ENCODE measurements around the gene ABCA7. TPM values are rescaled to one million over a fixed set of nuclear protein-coding genes. Genes with fewer than 3 reads are reported as not detected.

Gene ABCA7
- polyA plus RNA-seq, 1 donor from 2014 or later, result 51.8 TPM

DNA sequence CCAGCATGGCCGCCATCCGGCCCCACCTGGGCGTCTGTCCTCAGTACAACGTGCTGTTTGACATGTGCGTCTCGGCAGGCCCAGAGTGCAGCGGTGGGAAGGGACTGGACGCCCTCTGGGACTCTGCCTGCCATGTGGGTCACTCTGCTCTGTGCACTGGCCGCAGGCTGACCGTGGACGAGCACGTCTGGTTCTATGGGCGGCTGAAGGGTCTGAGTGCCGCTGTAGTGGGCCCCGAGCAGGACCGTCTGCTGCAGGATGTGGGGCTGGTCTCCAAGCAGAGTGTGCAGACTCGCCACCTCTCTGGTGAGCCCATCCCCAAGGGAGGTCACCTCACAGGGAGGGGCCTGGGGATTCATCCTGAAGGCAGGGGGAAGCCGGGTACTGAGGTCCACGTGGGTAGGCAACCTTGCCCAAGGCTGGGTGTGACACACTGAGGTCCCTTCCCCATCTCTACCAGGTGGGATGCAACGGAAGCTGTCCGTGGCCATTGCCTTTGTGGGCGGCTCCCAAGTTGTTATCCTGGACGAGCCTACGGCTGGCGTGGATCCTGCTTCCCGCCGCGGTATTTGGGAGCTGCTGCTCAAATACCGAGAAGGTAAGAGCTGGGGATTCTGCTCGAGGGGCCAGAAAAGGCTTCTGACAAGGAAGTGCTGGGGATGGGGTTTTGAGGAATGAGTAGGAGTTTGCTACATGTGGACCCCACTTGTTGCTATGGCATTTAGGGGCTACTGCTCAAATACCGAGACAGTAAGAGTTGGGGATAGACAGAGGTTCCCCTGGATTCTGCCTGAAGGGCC, 11.3 kb downstream of the ABCA7 start:
- Histone ChIP-seq H3K27me3 (ENCODE audit: insufficient read depth, low read depth, low read length) (no peaks in the 10 kb centered on the region), H2AFZ (ENCODE audit: low read depth, low read length) (no peak overlapping the region), H3K9me2 (ENCODE audit: insufficient read depth, low read length) (no peaks in the 10 kb centered on the region), H3K9ac (ENCODE audit: low read length) (no peak overlapping the region), H3K4me2 (ENCODE audit: low read length) (no peak overlapping the region), H3K4me3 (ENCODE audit: low read length) (no peak overlapping the region), H3K27ac (ENCODE audit: low read length) (no peak overlapping the region), H3F3A (ENCODE audit: insufficient read depth, low read length, poor library complexity, severe bottlenecking) (no peaks in the 10 kb centered on the region), H3K79me2 (replicated peaks; ENCODE audit: insufficient read depth, low read length) (no peaks in the 10 kb centered on the region), H4K20me1 (ENCODE audit: insufficient read depth) (no peaks in the 10 kb centered on the region), H3K36me3 (ENCODE audit: insufficient read depth, low read length) (peaks cover 9% of the 10 kb centered on the region), H3K9me3 (ENCODE audit: low read length) (peaks cover 6% of the 10 kb centered on the region)
- TF ChIP-seq EP300 (conservative IDR thresholded peaks at IDR 0.05; ENCODE audit: poor library complexity, severe bottlenecking) (no peak), EZH2 (IDR thresholded peaks at IDR 0.05; ENCODE audit: borderline replicate concordance, insufficient read depth, low read length, poor library complexity, severe bottlenecking) (no peak), CTCF (IDR thresholded peaks at IDR 0.05; ENCODE audit: poor library complexity, severe bottlenecking) (no peak), SMC3 (conservative IDR thresholded peaks at IDR 0.05; ENCODE audit: poor library complexity) (no peak), TAF1 (IDR thresholded peaks at IDR 0.05; ENCODE audit: low read depth) (no peak), MXI1 (conservative IDR thresholded peaks at IDR 0.05; ENCODE audit: poor library complexity, severe bottlenecking) (no peak), POLR2AphosphoS5 (IDR thresholded peaks at IDR 0.05) (no peak), RAD21 (conservative IDR thresholded peaks at IDR 0.05) (no peak)
- TF ChIP-seq, protein P1, sequence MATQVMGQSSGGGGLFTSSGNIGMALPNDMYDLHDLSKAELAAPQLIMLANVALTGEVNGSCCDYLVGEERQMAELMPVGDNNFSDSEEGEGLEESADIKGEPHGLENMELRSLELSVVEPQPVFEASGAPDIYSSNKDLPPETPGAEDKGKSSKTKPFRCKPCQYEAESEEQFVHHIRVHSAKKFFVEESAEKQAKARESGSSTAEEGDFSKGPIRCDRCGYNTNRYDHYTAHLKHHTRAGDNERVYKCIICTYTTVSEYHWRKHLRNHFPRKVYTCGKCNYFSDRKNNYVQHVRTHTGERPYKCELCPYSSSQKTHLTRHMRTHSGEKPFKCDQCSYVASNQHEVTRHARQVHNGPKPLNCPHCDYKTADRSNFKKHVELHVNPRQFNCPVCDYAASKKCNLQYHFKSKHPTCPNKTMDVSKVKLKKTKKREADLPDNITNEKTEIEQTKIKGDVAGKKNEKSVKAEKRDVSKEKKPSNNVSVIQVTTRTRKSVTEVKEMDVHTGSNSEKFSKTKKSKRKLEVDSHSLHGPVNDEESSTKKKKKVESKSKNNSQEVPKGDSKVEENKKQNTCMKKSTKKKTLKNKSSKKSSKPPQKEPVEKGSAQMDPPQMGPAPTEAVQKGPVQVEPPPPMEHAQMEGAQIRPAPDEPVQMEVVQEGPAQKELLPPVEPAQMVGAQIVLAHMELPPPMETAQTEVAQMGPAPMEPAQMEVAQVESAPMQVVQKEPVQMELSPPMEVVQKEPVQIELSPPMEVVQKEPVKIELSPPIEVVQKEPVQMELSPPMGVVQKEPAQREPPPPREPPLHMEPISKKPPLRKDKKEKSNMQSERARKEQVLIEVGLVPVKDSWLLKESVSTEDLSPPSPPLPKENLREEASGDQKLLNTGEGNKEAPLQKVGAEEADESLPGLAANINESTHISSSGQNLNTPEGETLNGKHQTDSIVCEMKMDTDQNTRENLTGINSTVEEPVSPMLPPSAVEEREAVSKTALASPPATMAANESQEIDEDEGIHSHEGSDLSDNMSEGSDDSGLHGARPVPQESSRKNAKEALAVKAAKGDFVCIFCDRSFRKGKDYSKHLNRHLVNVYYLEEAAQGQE (IDR thresholded peaks at IDR 0.05; ENCODE audit: borderline replicate concordance), result no peak

DNA sequence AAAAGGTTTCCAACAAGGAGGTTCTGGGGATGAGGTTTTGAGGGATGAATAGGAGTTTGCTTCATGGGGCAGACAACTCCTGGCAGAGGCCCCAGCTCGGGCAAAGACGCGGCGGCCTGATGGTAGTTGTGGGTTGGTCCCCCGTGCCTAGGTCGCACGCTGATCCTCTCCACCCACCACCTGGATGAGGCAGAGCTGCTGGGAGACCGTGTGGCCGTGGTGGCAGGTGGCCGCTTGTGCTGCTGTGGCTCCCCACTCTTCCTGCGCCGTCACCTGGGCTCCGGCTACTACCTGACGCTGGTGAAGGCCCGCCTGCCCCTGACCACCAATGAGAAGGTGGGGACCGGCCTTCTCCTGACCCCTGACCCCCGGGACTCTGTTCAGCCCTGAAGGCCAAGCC, 11.9 kb downstream of the ABCA7 start:
- H3K4me3 ChIP-seq (ENCODE audit: low read length), result no peak overlapping the region
- H3K9me3 ChIP-seq (ENCODE audit: low read length), result peaks cover 12% of the 10 kb centered on the region
- H3F3A ChIP-seq (ENCODE audit: insufficient read depth, low read length, poor library complexity, severe bottlenecking), result no peaks in the 10 kb centered on the region
- H3K9ac ChIP-seq (ENCODE audit: low read length), result no peak overlapping the region
- H2AFZ ChIP-seq (ENCODE audit: low read depth, low read length), result no peak overlapping the region
- no peaks in the 10 kb centered on the region for H3K9me2 ChIP-seq (ENCODE audit: insufficient read depth, low read length)
- no peak overlapping the region for H3K4me2 ChIP-seq (ENCODE audit: low read length)
- TF ChIP-seq TAF1 (IDR thresholded peaks at IDR 0.05; ENCODE audit: low read depth), result no peak
- TF ChIP-seq MXI1 (conservative IDR thresholded peaks at IDR 0.05; ENCODE audit: poor library complexity, severe bottlenecking), result no peak
- no peak for TF ChIP-seq RAD21 (conservative IDR thresholded peaks at IDR 0.05)
- TF ChIP-seq, protein P1 (IDR thresholded peaks at IDR 0.05; ENCODE audit: borderline replicate concordance), result no peak
- no peaks in the 10 kb centered on the region for H4K20me1 ChIP-seq (ENCODE audit: insufficient read depth)
- H3K79me2 ChIP-seq (replicated peaks; ENCODE audit: insufficient read depth, low read length), result no peaks in the 10 kb centered on the region
- H3K27ac ChIP-seq (ENCODE audit: low read length), result no peak overlapping the region
- peaks cover 9% of the 10 kb centered on the region for H3K36me3 ChIP-seq (ENCODE audit: insufficient read depth, low read length)
- H3K27me3 ChIP-seq (ENCODE audit: insufficient read depth, low read depth, low read length), result no peaks in the 10 kb centered on the region
